ENCODE measurements around the gene DCAF15. TPM values are rescaled to one million over a fixed set of nuclear protein-coding genes. Genes with fewer than 3 reads are reported as not detected.

DCAF15 gene
- total RNA-seq, 1 donor from 2014 or later: 56.6 TPM

DNA sequence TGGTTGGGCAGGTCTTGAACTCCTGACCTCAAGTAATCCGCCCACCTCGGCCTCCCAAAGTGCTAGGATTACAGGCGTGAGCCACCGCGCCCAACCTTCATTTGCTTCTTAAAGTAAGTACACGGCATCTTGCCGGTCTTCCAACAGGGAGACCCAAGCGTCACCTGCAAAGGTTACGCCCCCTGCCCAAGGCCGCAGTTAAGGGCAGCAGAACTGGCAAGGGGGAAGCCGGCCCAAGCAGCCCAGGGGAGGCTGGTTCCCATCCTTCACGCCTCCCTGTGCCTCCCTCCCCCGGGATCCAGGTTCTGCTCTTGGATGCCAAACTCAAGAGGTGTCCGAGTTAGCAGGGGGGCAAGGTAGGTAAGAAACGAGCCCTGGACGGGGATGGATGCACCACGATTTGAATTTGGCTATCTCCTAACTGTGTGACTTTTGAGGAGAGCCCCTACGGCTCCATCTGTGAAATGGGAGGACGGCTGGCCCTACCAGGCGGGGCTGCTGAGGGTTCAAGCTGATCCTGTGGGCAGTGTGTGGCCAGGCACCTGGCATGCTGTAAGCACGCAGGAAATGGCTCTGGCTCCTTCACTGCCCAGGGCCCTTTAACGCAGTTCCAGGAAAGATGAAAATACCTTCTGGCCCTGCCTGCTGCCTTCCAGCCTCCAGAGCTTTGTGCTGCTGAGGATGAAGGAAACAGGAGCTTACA is 44.8 kb downstream of the DCAF15 start:
- no peaks in the 10 kb centered on the region for H3K9me3 Mint-ChIP-seq
- TF ChIP-seq, protein P1, sequence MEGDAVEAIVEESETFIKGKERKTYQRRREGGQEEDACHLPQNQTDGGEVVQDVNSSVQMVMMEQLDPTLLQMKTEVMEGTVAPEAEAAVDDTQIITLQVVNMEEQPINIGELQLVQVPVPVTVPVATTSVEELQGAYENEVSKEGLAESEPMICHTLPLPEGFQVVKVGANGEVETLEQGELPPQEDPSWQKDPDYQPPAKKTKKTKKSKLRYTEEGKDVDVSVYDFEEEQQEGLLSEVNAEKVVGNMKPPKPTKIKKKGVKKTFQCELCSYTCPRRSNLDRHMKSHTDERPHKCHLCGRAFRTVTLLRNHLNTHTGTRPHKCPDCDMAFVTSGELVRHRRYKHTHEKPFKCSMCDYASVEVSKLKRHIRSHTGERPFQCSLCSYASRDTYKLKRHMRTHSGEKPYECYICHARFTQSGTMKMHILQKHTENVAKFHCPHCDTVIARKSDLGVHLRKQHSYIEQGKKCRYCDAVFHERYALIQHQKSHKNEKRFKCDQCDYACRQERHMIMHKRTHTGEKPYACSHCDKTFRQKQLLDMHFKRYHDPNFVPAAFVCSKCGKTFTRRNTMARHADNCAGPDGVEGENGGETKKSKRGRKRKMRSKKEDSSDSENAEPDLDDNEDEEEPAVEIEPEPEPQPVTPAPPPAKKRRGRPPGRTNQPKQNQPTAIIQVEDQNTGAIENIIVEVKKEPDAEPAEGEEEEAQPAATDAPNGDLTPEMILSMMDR (IDR thresholded peaks at IDR 0.05; ENCODE audit: unreplicated experiment): no peak
- H3K4me3 Mint-ChIP-seq: no peak overlapping the region
- no peaks in the 10 kb centered on the region for H3K27me3 Mint-ChIP-seq (ENCODE audit: low read depth)
- no peak overlapping the region for H3K27ac Mint-ChIP-seq
- no peaks in the 10 kb centered on the region for H3K4me1 Mint-ChIP-seq
- peaks cover 10% of the 10 kb centered on the region for H3K36me3 Mint-ChIP-seq
- DNase-seq (ENCODE audit: low spot score in 2 of 2, unreplicated experiment in 2 of 2): no peak

DNA sequence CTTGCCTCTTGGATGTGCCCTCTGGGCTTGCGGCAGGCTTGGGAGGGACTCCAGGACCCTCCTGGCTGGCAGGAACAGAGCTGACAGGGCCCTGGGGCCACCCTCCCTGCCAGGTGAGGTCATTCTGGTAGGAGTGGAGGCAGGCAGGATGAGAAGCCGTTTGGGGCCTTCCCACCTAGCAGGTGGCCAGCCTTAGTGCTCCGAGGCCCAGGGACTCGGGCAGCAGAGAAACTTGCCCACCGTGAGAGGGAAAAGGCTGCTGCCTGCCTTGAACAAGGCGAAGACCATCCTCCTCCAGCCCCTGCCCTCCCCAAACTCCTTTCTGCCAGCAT is 45.3 kb downstream of the DCAF15 start:
- TF ChIP-seq, protein P1 (IDR thresholded peaks at IDR 0.05; ENCODE audit: unreplicated experiment): no peak
- Mint-ChIP-seq H3K27ac (no peak overlapping the region), H3K27me3 (ENCODE audit: low read depth) (no peaks in the 10 kb centered on the region), H3K4me1 (no peaks in the 10 kb centered on the region), H3K4me3 (no peak overlapping the region), H3K36me3 (peaks cover 10% of the 10 kb centered on the region), H3K9me3 (no peaks in the 10 kb centered on the region)
- DNase-seq (ENCODE audit: low spot score in 2 of 2, unreplicated experiment in 2 of 2): no peak

DNA sequence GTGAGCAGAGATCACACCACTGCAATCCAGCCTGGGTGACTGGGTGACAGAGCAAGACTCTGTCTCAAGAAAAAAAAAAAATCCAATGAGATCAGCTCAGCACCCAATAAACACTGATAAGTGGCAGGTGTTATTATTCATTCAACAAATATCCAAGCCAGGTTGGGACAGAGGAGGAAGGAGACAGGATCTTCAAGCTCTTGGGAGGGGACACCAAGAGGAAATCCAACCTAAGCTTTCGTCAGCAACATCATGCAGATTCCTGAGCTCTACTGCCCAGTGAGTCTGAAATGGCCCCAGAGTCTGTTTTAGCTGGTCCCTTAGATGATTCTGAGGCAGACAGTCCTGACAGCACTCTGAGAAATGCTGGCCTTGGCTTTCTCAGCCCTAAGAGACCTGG is 46.1 kb downstream of the DCAF15 start:
- H3K4me1 Mint-ChIP-seq: no peaks in the 10 kb centered on the region
- peaks cover 7% of the 10 kb centered on the region for H3K36me3 Mint-ChIP-seq
- H3K4me3 Mint-ChIP-seq: no peak overlapping the region
- TF ChIP-seq, protein P1 (IDR thresholded peaks at IDR 0.05; ENCODE audit: unreplicated experiment): no peak
- no peak for DNase-seq (ENCODE audit: low spot score in 2 of 2, unreplicated experiment in 2 of 2)
- no peak overlapping the region for H3K27ac Mint-ChIP-seq
- H3K27me3 Mint-ChIP-seq (ENCODE audit: low read depth): no peaks in the 10 kb centered on the region
- no peaks in the 10 kb centered on the region for H3K9me3 Mint-ChIP-seq

DNA sequence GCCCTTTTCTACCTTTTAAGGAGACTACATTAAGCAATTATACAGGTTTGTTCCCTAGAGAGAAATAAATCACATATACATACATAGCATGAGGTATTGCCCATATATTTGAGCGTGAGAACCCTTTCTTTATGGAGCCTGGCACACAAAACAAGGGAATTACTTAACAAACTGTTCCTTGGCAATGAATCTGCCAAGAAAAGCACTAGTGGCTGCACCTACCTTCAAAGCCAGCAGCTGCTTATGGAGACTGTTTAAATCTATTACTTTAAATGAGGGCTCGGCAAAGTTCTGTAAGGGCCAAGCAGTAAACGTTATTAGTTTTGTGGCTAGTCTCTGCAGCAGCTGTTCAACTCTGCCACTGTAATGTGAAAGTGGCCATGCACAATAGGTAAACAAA is 46.8 kb downstream of the DCAF15 start:
- TF ChIP-seq, protein P1 (IDR thresholded peaks at IDR 0.05; ENCODE audit: unreplicated experiment): no peak
- Mint-ChIP-seq H3K9me3 (no peaks in the 10 kb centered on the region), H3K27ac (no peak overlapping the region), H3K4me3 (no peak overlapping the region), H3K27me3 (ENCODE audit: low read depth) (no peaks in the 10 kb centered on the region), H3K36me3 (peaks cover 7% of the 10 kb centered on the region), H3K4me1 (no peaks in the 10 kb centered on the region)
- DNase-seq (ENCODE audit: low spot score in 2 of 2, unreplicated experiment in 2 of 2): no peak

DNA sequence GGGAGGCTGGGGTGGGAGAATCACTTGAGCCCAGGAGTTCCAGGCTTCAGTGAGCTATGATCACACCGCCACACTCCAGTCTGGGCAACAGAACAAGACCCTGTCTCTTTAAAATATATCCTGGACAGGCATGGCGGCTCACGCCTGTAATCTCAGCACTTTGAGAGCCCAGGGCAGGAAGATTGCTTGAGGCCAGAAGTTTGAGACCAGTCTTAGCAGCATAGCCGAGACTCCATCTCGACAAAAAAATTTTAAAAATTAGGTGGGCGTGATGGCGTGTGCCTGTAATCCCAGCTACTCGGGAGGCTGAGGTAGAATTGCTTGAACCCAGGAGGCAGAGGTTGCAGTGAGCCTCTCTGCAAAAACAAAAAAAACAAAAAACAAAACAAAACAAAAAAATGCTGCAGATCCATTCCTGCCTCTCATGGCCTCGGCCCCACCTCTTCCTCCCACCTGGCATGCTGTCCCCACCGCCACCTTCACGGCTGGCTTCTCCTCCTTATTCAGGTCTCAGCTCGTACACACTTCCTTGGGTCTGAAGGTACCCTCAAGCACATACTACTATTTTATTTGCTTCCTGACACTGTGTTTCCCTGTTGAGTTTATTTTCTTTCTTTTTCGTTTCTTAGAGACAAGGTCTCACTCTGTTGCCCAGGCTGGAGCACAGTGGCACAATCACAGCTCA is 48.5 kb downstream of the DCAF15 start:
- TF ChIP-seq, protein P1 (IDR thresholded peaks at IDR 0.05; ENCODE audit: unreplicated experiment): no peak
- Mint-ChIP-seq H3K27me3 (ENCODE audit: low read depth) (no peaks in the 10 kb centered on the region), H3K36me3 (peaks cover 7% of the 10 kb centered on the region), H3K4me1 (peaks cover 10% of the 10 kb centered on the region), H3K27ac (no peak overlapping the region), H3K9me3 (no peaks in the 10 kb centered on the region), H3K4me3 (no peak overlapping the region)
- DNase-seq (ENCODE audit: low spot score in 2 of 2, unreplicated experiment in 2 of 2): no peak
